GM21619 (cell line): ENCODE data around the gene PNP.
"Not testable (repeated sequence)": the region's sequence is repeated elsewhere in the genome, so short reads cannot be mapped to it uniquely, and the experiment has no call there.

ENCODE experiments used
- ATAC-seq: cut with Tn5 transposase; IDR thresholded peaks from one replicate; pipeline ENCODE4 v1.9.1; 2021; ENCODE audit not compliant: unreplicated experiment

The PNP gene

DNA sequence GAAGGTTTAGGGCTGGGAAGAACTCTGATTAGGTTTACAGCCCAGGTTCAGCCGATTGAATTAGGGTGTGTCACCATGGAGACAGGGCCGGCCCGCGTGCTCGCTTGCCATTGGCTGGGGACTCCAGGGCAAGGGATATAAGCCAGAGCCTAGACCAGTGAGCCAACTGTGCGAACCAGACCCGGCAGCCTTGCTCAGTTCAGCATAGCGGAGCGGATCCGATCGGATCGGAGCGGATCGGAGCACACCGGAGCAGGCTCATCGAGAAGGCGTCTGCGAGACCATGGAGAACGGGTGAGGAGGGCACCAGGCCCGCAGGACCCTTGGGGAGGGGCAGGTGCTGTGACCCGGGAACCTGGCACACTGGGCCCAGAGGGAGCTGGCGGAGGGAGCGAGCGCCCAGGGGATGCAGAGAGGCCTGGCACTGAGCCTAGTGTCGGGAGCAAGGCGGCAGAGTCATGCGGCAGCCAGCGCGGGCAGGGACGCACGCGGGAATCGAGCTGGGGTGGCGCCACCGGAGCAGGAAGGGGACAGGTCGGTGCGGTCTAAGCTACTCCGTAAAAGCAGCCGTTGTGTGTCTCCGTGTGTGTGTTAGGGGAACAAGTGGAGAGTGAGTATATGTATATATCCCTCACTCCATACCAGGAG is at the start of gene PNP:
PNP (plus strand) TSS at position 165 of the 648 bp plus-strand sequence; CDS start at position 284, 119 bp downstream.
- ATAC-seq: peak; percentile 94

DNA sequence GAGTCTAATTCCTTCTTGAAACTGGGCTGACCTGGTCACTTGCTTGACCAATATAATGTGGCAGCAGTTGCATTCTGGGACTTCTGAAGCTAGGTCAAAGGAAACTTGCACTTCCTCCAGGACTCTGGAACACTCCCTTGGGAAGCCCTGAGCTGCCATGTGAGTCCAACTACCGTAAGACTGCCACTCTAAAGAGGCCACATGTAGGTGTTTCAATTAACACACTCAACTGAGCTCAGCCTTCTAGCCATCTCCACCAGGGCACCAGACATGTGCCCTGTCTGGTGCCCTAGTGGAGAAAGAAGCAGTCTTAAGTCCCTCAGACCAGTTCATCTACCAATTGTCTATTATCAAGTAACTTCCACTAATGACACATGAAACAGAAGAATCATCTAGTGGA is 49.8 kb upstream of the PNP start:
- ATAC-seq: no peak

DNA sequence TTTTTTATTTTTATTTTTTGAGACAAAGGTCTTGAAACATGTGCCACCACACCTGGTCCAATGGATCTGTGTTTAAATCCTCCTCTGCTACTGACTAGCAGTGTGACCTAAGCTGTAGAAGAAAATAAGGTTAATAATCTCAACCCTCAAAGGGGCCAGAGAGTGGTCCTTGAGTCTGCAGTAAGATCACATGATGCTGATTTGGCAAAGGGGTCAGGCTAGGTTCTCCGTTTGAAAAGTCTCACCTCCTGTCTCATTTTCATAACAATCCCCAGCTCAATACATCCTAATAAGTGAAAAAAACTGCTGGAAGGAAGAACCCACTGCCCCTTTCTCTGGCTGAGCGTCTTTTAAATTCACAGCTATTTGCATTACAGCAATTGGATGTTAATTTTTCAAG is 47.9 kb upstream of the PNP start:
- no peak for ATAC-seq

DNA sequence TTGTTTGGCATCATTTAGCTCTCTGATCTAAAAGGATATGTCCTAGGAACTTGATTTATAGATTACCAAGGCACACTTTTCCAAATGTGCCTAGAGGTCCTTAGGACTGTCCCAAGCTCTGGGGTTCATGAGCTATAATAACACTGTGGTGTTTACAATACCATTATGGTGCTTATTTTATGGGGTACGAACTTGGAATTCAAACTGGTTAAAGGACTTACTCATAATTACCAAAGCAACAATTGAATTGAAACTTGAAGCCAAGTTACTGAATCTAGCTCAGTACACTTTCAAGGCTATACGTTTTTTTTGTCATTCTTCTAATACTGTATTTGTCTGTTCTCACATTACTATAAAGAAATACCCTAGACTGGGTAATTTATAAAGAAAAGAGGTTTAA is 46.3 kb upstream of the PNP start:
- no peak for ATAC-seq

DNA sequence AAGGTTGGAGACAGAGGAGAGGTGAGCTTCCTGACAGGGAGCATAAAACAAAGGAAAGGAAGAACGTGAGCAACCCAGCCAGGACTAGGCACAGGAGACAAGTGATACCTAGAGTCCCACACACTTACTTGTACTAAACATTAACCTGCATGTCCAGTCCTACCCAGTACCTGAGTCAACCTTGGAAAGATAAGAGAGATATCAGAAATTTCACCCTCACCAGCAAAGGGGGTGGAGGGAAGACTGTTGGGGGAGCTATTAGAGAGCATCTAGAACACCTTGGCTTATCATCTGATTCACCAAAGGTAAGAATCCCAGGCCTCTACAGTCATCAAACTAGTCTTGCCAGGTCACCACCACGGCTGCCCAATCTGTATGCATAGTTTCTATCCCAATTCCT is 44.4 kb upstream of the PNP start:
- no peak for ATAC-seq

DNA sequence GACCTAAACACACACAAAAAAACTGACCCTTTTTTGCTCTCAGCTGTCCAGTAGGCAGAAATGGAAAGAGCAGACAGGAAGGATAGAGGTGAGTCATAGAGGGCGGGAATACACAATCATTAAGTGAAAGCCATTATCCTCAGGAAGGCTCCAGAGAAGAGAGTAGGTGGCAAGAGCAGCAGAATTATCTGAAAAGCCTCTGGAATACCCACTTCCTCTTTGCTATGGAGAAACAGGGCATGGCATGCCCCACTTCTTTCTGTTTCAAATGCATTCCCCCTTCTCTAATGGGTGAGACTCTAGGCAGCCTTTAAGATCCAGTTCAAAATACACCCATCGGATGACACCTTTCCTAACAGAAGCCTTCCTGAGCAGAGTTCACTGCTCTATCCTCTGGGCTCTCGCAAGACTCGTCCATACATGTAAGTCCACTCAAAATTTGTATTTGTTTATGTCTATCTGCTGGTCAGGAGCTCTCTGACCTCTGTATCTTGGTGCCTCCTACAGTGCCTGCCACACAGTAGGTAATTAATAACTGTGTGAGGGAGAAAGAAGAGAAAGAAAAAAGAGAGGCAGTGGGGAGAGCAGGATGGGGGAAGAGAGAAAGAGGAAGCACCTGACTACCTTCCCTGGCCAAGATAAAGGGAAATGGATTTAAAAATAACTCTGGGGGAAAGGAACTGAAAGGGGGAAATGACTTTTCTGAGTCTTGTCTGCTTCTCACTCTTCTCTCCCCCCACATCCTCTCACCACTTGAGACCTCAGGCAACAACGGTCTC is 41.8 kb upstream of the PNP start:
- peak; percentile 77 for ATAC-seq

DNA sequence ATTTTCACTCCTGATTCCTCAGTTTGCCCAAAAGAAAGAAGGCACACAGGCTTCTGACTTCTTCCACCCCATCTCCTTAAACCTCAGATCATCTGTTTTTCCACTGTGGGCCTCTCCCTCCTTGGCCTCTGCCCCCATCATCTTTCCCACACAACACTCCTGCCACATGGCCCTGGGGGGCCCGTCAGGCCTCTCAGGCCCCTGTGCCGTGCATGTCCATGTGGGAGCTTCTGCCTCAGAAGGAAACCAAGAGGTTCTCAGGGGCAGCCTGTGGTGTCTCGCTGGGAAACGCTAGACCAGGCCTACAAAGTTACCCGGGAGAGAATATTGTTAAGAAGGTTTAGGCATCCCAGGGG is 41.2 kb upstream of the PNP start:
- peak; percentile 37 for ATAC-seq

DNA sequence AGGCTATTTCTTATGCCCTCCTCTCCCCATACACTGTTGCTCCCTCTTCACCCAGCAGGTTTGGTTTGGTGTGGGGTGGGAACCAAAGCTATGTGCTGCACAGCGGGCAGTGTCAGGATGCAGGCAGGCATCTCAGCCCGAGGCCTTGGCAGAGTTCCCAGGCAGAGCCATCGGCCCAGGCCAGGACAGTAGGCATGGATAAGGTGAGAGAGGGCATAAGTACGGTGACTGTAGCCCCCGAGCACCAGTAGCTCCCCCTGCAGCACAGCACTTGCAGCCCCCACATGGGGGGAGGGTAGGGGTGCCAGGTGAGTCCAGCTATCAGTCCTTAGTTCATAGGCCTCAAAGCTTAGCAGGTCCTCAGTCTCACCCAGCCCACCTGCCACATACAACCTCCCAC is 40.4 kb upstream of the PNP start:
- ATAC-seq: no peak

DNA sequence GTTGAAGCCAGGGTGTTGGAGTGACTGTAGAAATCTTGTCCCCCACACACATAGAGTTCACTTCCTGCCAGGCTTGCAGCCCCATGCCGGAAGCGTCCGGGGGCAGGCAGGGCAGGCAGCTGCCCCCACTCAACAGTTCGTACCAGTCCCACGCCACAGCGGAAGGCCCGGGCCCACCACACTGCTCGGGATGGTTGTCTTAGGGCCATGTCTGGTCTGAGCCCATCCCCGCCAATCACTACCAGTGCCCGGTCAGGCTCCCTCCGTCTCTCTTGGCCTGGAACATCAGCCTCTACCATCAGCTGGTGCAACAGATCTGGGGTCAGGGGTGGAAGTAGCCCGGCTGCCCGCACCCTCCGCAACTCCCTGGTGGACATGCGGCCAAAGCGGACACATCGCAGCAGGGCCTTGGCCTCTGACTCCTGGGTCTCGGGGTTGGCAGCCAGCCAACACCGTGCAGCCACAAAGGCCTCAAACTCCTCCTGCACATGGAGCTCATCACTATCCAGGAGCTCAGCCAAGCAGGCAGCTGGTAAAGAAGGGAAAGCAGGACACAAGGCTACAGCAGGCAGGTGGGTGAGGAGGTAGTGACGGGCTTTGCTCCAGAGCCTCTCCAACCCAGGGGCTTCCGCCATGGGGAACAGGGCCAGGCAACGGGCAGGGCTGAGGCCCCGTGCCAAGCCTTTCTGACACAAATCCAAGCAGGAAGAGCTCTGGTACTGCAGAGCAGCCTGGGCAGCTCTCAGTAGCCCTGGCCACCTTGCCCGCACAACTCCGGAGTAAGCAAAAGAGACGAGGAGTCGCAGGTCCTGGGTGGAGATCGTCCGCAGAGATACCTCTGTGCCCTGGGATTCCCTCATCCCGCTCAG is 39.2 kb upstream of the PNP start:
- ATAC-seq: no peak

DNA sequence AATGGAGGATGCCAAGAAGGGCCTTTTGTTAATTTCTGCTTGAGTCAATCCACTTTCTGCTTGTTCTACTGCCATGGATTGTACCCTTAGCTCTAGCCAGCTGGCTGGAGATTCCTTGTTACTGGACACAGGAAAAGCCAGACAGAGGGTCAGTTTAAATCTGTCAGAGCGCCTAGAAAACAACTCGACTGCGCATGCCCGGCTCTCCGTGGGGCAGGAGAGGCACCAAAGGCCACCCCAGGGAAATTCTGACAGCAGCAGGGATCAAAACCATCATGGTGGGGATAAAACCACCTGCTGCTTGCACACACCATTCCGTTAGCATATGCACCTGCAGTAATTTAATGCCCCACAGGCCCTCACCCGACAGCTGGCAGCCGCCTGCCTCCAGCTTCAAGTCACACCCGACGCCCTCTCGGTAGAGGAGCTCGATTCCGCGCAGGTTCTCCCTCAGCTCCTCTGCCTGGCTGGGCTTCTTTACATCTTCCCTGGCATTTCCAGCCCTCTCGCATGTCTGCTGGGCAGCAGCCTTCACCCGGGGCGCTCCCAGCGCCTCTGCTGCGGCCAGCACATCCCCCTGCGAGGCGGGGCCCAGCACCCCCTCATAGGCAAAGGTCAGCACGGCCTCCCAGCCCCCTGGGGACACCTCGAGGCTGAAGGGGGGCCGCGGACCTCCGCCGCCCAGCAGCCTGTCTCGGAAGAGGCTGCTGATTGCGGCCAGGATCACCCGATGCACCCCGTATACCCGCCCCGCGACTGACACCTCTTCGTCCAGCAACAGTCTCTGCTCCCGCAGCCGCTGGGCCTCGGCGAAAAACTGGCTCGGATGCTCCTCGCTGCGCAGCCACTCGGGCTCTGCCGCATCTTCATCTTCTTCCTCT is 34.3 kb upstream of the PNP start:
- no peak for ATAC-seq

DNA sequence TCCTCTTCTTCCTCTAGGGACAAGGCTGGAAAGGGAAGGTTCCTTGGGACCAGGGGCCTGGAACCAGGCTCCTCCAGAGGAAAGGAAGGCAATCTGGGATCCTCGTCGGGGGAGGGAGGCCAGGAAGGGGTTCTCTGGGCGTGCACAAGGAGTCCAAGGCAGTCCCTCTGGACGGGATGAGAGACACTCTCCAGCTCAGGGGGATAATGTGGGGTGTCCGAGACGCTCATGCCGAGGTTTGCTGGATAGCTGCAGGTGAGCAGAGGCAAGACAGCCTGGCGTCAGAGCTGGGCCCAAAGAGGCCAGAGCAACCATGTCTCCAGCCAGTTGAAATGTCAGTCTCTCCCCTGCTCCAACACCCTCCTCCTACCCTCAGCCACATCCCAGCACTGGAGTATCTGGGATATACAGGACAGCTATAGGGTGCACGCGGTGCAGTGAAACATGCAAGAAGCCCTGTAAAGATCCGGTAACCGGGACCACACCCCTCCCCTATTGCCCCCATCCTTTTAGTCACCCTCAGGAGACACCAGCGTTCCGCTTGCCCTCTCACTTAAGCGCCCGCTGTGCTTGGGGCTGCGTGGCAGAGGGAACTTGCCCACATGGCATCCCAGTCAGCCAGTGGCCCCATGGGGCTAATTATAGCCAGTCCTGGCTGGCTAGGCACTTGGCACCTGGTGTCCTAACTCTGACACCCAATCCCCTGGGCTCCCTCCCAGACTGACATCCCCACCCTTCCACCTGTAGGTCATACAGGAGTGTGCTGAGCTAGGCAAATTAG is 33.4 kb upstream of the PNP start, which contains the start of gene KLHL33:
KLHL33 (minus strand) TSS at position 585 of the 781 bp plus-strand sequence; CDS start at position 230, 355 bp downstream.
- ATAC-seq: no peak

DNA sequence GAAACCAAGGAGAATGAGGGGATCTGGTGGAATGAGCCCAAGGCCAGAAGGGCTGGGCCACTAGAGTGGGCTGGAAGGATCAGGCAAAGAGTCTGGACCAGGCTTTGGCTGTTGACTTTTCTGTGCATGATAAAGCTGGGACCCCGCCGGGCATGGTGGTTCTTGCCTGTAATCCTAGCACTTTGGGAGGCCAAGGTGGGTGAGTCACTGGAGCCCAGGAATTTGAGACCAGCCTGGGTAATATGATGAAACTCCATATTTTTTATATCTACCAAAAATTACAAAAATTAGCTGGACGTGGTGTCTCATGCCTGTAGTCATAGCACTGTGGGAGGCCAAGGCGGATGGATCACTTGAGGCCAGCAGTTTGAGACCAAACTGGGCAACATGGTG is 32.8 kb upstream of the PNP start:
- no peak for ATAC-seq

DNA sequence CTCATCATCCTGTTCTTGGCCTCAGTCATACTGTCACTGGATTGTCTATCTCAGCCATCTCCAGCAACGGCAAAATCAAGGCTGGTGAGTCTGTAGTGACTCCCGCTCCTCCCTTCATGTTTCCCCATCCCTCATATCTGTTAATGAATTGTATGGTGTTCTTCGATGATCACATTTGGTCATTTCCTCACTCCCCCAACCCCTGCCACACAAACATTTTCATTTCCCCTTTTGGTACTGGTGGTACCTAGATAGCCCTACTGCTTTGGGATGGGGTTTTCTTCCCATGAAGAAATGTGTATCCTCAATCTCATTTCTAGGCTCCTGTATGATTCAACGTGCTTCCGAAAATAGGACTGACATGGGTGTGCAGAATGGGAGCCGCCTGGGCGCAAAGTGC is 30.5 kb upstream of the PNP start:
- ATAC-seq: no peak

DNA sequence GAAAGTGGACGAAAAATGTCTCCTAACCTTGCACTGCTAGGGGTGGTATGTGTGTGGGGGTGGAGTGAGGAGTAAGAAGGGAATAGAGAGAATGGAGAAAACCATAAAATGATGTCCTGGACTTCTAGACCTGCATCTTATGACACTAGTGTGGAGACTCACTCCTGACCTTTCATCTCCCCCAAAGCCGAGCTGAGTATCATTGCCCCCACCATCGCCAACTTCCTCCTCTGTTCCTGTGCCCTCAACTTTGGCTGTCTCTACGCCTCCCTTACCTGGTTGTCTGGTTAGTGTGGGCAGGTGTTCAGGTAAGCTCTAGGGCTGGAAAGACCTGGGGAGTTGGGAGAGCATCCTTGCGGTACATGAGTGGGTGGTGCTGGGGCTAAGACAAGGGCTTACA is 28.7 kb upstream of the PNP start:
- no peak for ATAC-seq

DNA sequence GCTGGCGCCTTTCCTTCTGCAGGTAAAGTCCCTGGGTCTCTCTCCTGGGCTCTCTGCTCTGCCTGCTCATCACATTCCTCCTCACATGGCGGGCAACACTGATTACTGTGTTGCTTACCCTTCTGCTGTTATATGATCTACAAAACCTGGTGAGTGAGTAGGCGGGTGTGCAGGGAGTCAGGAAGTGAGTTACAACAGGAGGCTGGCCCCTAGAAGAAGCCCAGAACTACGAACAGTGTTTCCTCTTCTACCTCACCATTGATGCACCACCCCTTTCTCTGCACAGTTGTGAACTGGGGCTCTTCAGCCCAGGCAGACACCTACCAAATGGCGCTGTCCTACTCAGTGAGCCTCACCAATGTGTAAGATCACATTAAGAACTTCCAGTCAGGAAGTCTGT is 28.3 kb upstream of the PNP start:
- ATAC-seq: peak; percentile 72

DNA sequence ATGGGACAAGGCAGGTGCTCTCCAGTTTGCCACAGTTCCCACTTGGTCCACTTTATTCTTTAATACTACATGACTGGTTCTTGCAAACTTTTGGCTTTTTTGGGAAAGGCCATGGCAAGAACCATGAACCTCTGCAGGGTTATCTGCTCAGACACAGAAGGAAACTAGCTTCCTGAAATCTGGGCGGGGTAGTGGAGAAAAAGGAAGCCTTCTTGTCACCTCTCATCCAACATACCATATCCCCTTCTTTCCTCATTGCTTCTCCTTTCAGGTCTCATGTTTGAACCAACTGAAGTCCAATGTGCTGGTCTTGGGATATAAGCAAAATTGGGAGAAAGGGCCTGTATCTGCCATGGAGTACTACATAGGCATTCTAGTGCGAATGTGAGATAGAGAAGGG is 27.7 kb upstream of the PNP start:
- no peak for ATAC-seq

DNA sequence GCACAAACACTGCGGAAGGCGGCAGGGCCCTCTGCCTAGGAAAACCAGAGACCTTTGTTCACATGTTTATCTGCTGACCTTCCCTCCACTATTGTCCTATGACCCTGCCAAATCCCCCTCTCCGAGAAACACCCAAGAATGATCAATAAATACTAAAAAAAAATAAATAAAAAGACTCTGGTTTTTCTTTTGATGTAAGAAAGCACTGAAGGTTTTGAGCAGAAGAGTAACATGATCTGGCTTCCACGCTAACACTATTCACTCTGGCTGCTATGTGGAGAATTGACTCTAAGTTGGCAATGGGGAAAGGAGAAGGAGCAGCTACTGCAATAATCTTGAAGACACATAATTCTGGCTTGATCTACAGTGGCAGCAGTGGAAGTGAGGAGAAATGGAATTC is 25.6 kb upstream of the PNP start:
- ATAC-seq: not testable (repeated sequence)

DNA sequence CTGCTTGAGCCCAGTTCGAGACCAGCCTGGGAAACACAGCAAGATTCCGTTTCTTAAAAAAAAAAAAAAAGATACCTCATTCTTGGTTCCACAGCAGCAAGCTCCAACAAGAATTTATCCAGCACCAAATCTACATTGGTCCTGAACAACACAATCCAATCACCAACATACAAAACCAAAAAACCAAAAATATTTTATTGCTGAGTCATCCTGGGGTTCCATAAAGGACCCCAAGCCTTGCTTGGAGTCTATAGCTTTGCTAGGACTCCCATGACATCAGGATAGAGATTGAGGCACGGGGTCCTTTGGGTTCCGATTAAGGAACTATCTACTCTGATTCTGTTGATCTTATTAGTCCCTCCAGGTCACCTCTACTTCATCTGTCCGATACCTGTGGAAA is 22.3 kb upstream of the PNP start:
- no peak for ATAC-seq

DNA sequence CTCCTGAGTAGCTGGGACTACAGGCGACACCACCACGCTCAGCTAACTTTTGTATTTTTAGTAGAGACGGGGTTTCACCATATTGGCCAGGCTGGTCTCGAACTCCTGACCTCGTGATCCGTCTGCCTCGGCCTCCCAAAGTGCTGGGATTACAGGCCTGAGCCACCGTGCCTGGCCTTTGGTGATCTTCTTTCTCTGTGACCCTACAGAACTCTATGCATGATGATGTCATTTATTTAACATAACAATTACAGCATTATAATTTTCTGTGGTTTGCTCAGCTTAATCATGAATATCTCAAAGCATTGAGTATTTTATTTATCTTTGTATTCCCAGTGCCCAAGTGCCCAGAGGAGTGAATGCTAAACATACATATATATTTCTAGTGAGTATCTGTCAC is 16.4 kb upstream of the PNP start:
- ATAC-seq: not testable (repeated sequence)
